Liver (tissue), 9 donors: Measurements from ENCODE around the gene ATP13A1. TPM values are rescaled to one million over a fixed set of nuclear protein-coding genes. Genes with fewer than 3 reads are reported as not detected.

Experiments
- DNase-seq: peaks from one replicate; pipeline ENCODE4 v3.0.0-alpha.2; 2017; ENCODE audit warnings: low spot score
- H3K27ac ChIP-seq, 2 donors: one replicate each; pipeline ENCODE4 v1.7.0; 2013; ENCODE audit warnings: inconsistent platforms in 2 of 2, low read length in 2 of 2, control low read depth in 1 of 2, low read depth in 1 of 2, mild to moderate bottlenecking in 1 of 2
- H3K27me3 ChIP-seq, 4 donors: one replicate each; pipeline versions ENCODE4 v1.6.1 to v1.7.0; 2013; ENCODE audit warnings: low read length in 3 of 4, inconsistent platforms in 1 of 4, mild to moderate bottlenecking in 1 of 4, moderate library complexity in 1 of 4; ENCODE audit not compliant: control insufficient read depth in 4 of 4, insufficient read depth in 4 of 4
- H3K36me3 ChIP-seq, 4 donors: one replicate each; pipeline versions ENCODE4 v1.6.1 to v1.7.0; 2013; ENCODE audit warnings: low read length in 3 of 4, mild to moderate bottlenecking in 3 of 4, low read depth in 1 of 4, moderate library complexity in 1 of 4; ENCODE audit not compliant: control insufficient read depth in 4 of 4, insufficient read depth in 3 of 4
- H3K4me1 ChIP-seq, 4 donors: one replicate each; pipeline versions ENCODE4 v1.6.1 to v1.7.0; 2013; ENCODE audit warnings: low read length in 3 of 4, mild to moderate bottlenecking in 3 of 4, moderate library complexity in 1 of 4; ENCODE audit not compliant: control insufficient read depth in 4 of 4, insufficient read depth in 4 of 4
- H3K4me3 ChIP-seq, 3 donors: one replicate each; pipeline versions ENCODE4 v1.6.1 to v1.7.0; 2013; ENCODE audit warnings: low read length in 3 of 3, control low read depth in 1 of 3, low read depth in 1 of 3, mild to moderate bottlenecking in 1 of 3
- H3K9ac ChIP-seq, 2 donors: one replicate each; pipeline ENCODE4 v1.7.0; 2013; ENCODE audit warnings: low read length in 2 of 2, mild to moderate bottlenecking in 2 of 2, moderate library complexity in 2 of 2, control low read depth in 1 of 2, low read depth in 1 of 2
- H3K9me3 ChIP-seq, 4 donors: one replicate each; pipeline versions ENCODE4 v1.6.1 to v1.7.0; 2013; ENCODE audit warnings: low read length in 3 of 4; ENCODE audit not compliant: control insufficient read depth in 4 of 4
- CTCF ChIP-seq: fragments of 150-350 bp; IDR thresholded peaks from 2 replicates; pipeline ENCODE4 v1.5.1; 2017; ENCODE audit warnings: improper control_type of control experiment, low read depth, low read length; ENCODE audit not compliant: missing input control
- EGR1 ChIP-seq, 2 donors: IDR thresholded peaks; 2 replicates each; pipeline ENCODE4 v1.6.1; 2016 to 2018; ENCODE audit warnings: antibody characterized with exemption in 2 of 2, low read depth in 2 of 2
- FOXA1 ChIP-seq: IDR thresholded peaks from 2 replicates; pipeline ENCODE4 v1.6.1; 2016; ENCODE audit warnings: antibody characterized with exemption
- FOXA2 ChIP-seq: IDR thresholded peaks from 2 replicates; pipeline ENCODE4 v1.6.1; 2016; ENCODE audit warnings: antibody characterized with exemption
- GABPA ChIP-seq, 2 donors: IDR thresholded peaks in 1 of 2; conservative IDR thresholded peaks in 1 of 2; 2 replicates each; pipeline ENCODE4 v1.6.1; 2016; ENCODE audit warnings: antibody characterized with exemption in 2 of 2, mild to moderate bottlenecking in 1 of 2, moderate library complexity in 1 of 2
- HNF4G ChIP-seq: IDR thresholded peaks from 2 replicates; pipeline ENCODE4 v1.6.1; 2016; ENCODE audit warnings: antibody characterized with exemption
- JUND ChIP-seq, 2 donors: IDR thresholded peaks; 2 replicates each; pipeline ENCODE4 v1.6.1; 2016; ENCODE audit warnings: antibody characterized with exemption in 2 of 2
- NR2F2 ChIP-seq: IDR thresholded peaks from 2 replicates; pipeline ENCODE4 v1.6.1; 2016; ENCODE audit warnings: antibody characterized with exemption
- RAD21 ChIP-seq, 2 donors: IDR thresholded peaks; 2 replicates each; pipeline ENCODE4 v1.6.1; 2016; ENCODE audit warnings: antibody characterized with exemption in 2 of 2, mild to moderate bottlenecking in 2 of 2
- REST ChIP-seq: IDR thresholded peaks from 2 replicates; pipeline ENCODE4 v1.6.1; 2016; ENCODE audit warnings: antibody characterized with exemption, mild to moderate bottlenecking
- RXRA ChIP-seq, 2 donors: IDR thresholded peaks; 2 replicates each; pipeline ENCODE4 v1.6.1; 2017 to 2018; ENCODE audit warnings: antibody characterized with exemption in 2 of 2, mild to moderate bottlenecking in 1 of 2
- SP1 ChIP-seq: IDR thresholded peaks from 2 replicates; pipeline ENCODE4 v1.6.1; 2018; ENCODE audit warnings: antibody characterized with exemption, mild to moderate bottlenecking
- TAF1 ChIP-seq: conservative IDR thresholded peaks from 2 replicates; pipeline ENCODE4 v1.6.1; 2016; ENCODE audit warnings: antibody characterized with exemption, mild to moderate bottlenecking
- WGBS: extraction: QIAGEN DNeasy Blood & Tissue Kit; methylation state at CpG from one replicate; pipeline ENCODE4 v1.1.7; 2013; 5-methylcytosine and 5-hydroxymethylcytosine counted together
- polyA plus RNA-seq, 2 donors: library from polyadenylated mRNA; stranded (reverse) in 1 of 2; unstranded in 1 of 2; fragments of 200-250 nt in 1 of 2; fragments of >200 nt in 1 of 2; fragmentation: Nextera tagmentation in 1 of 2; extraction: Ambion mirVana in 1 of 2; gene quantifications; one replicate each; pipeline versions ENCODE4 v1.2.1 to v1.2.3, GENCODE V29; 2013 to 2015
- total RNA-seq, 2 donors: library from RNA; depleted of rRNA; stranded (reverse); fragments of >200 nt; gene quantifications; one replicate each; pipeline ENCODE4 v1.2.3, GENCODE V29; 2014
- TF ChIP-seq, protein P1 (sequence below): IDR thresholded peaks from 2 replicates; pipeline ENCODE4 v1.6.1; 2016; ENCODE audit warnings: antibody characterized with exemption
- TF ChIP-seq, protein P2 (sequence below): IDR thresholded peaks from 2 replicates; pipeline ENCODE4 v1.6.1; 2016; ENCODE audit warnings: antibody characterized with exemption
- donor health status: healthy.
- donor health status: healthy.
- donor health status: healthy.
- donor health status: healthy.
- donor health status: healthy.

Gene ATP13A1
- total and polyA plus RNA-seq, 4 donors: 15.1 to 36.5 (median 20.5) TPM

- no peak overlapping the region for H3K4me3 ChIP-seq
- H3K4me1 ChIP-seq: no peaks in the 10 kb centered on the region
- 98% methylated on average over 23 of the region's 23 CpGs for WGBS
- no peak for DNase-seq
- H3K27ac ChIP-seq: no peak overlapping the region
- no peak overlapping the region for H3K9ac ChIP-seq
- H3K36me3 ChIP-seq: peaks cover 31 to 95% (median 59%) of the 10 kb centered on the region in 4 donors
- TF ChIP-seq SP1 (no peak), HNF4G (no peak), FOXA1 (no peak), FOXA2 (no peak), JUND (IDR thresholded peaks at IDR 0.05) (no peak), TAF1 (no peak), CTCF (no peak), REST (no peak), GABPA (IDR thresholded peaks at IDR 0.05 in 1 of 2, conservative IDR thresholded peaks at IDR 0.05 in 1 of 2) (no peak)
- TF ChIP-seq, protein P1, sequence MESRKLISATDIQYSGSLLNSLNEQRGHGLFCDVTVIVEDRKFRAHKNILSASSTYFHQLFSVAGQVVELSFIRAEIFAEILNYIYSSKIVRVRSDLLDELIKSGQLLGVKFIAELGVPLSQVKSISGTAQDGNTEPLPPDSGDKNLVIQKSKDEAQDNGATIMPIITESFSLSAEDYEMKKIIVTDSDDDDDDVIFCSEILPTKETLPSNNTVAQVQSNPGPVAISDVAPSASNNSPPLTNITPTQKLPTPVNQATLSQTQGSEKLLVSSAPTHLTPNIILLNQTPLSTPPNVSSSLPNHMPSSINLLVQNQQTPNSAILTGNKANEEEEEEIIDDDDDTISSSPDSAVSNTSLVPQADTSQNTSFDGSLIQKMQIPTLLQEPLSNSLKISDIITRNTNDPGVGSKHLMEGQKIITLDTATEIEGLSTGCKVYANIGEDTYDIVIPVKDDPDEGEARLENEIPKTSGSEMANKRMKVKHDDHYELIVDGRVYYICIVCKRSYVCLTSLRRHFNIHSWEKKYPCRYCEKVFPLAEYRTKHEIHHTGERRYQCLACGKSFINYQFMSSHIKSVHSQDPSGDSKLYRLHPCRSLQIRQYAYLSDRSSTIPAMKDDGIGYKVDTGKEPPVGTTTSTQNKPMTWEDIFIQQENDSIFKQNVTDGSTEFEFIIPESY: no peak
- no peaks in the 10 kb centered on the region for H3K27me3 ChIP-seq
- H3K9me3 ChIP-seq: no peaks in the 10 kb centered on the region
These were observed 9.8 kb downstream of the ATP13A1 start for GRCh38 chr19:19653597-19654147.

- H3K4me1 ChIP-seq: no peaks in the 10 kb centered on the region
These were observed 10.8 kb downstream of the ATP13A1 start for GRCh38 chr19:19652482-19653295.

More at GRCh38 chr19:19652482-19653295, 10.8 kb downstream of the ATP13A1 start:
- H3K9me3 ChIP-seq: no peaks in the 10 kb centered on the region
- no peak overlapping the region for H3K9ac ChIP-seq
- TF ChIP-seq JUND (IDR thresholded peaks at IDR 0.05): no peak
- TF ChIP-seq RAD21 (IDR thresholded peaks at IDR 0.05): no peak
- no peak for TF ChIP-seq RXRA (IDR thresholded peaks at IDR 0.05)
- TF ChIP-seq GABPA (IDR thresholded peaks at IDR 0.05 in 1 of 2, conservative IDR thresholded peaks at IDR 0.05 in 1 of 2): no peak
- no peak for TF ChIP-seq EGR1 (IDR thresholded peaks at IDR 0.05; ENCODE audit: low read depth in 2 of 2)
- TF ChIP-seq FOXA1: no peak
- no peak for TF ChIP-seq NR2F2
- no peak for TF ChIP-seq FOXA2
- TF ChIP-seq TAF1: no peak
- TF ChIP-seq, protein P2, sequence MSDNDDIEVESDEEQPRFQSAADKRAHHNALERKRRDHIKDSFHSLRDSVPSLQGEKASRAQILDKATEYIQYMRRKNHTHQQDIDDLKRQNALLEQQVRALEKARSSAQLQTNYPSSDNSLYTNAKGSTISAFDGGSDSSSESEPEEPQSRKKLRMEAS: no peak
- TF ChIP-seq HNF4G: no peak
- H3K4me3 ChIP-seq: no peak overlapping the region
- peaks cover 31 to 89% (median 52%) of the 10 kb centered on the region in 4 donors for H3K36me3 ChIP-seq
- WGBS: 95% methylated on average over 24 of the region's 24 CpGs
- no peak for DNase-seq
- H3K27me3 ChIP-seq: no peaks in the 10 kb centered on the region
- H3K27ac ChIP-seq: no peak overlapping the region
